ENCODE data around the gene SELENOV. TPM values are rescaled to one million over a fixed set of nuclear protein-coding genes. Genes with fewer than 3 reads are reported as not detected.
A peak's percentile ranks its signal among the peaks of the same experiment; 100 is the strongest.

The SELENOV gene
- total RNA-seq, 1 donor from 2014 or later = not detected

- H3K4me1 Mint-ChIP-seq = peaks cover 37% of the 10 kb centered on the region
- H3K27me3 Mint-ChIP-seq = peaks cover 3% of the 10 kb centered on the region
- intact Hi-C loops (cut with micrococcal nuclease) = loop anchor here (5.0 kb wide), 1 partner anchor 134 kb away; no protein-coding TSS in a partner anchor
- H3K9me3 Mint-ChIP-seq = peaks cover 4% of the 10 kb centered on the region
- no peak for DNase-seq
- no peak overlapping the region for H3K27ac Mint-ChIP-seq
- no peak overlapping the region for H3K4me3 Mint-ChIP-seq
- peaks cover 7% of the 10 kb centered on the region for H3K36me3 Mint-ChIP-seq (ENCODE audit: low read depth)
These were observed 28.5 kb downstream of the SELENOV start for GRCh38 chr19:39543477-39543857.

GRCh38 chr19:39544226-39544903, 29.4 kb downstream of the SELENOV start:
- peaks cover 31% of the 10 kb centered on the region for H3K4me1 Mint-ChIP-seq
- H3K9me3 Mint-ChIP-seq = peaks cover 4% of the 10 kb centered on the region
- H3K4me3 Mint-ChIP-seq = peak overlapping the region; percentile 25
- DNase-seq = no peak
- peaks cover 2% of the 10 kb centered on the region for H3K36me3 Mint-ChIP-seq (ENCODE audit: low read depth)
- peaks cover 3% of the 10 kb centered on the region for H3K27me3 Mint-ChIP-seq
- intact Hi-C loops (cut with micrococcal nuclease) = loop anchor here (5.0 kb wide), 1 partner anchor 133 kb away; no protein-coding TSS in a partner anchor
- H3K27ac Mint-ChIP-seq = no peak overlapping the region

GRCh38 chr19:39544911-39545310, 30.0 kb downstream of the SELENOV start:
- H3K4me3 Mint-ChIP-seq = peak overlapping the region; percentile 25
- intact Hi-C loops (cut with micrococcal nuclease) = loop anchor here (5.0 kb wide), 1 partner anchor 132 kb away; no protein-coding TSS in a partner anchor
- DNase-seq = no peak
- H3K27me3 Mint-ChIP-seq = peaks cover 3% of the 10 kb centered on the region
- peaks cover 4% of the 10 kb centered on the region for H3K9me3 Mint-ChIP-seq
- peak overlapping the region; percentile 64 for H3K27ac Mint-ChIP-seq
- H3K4me1 Mint-ChIP-seq = peaks cover 31% of the 10 kb centered on the region
- H3K36me3 Mint-ChIP-seq (ENCODE audit: low read depth) = peaks cover 2% of the 10 kb centered on the region

- intact Hi-C loops (cut with micrococcal nuclease) = no loop called here
- H3K4me3 Mint-ChIP-seq = no peak overlapping the region
- no peak for DNase-seq
These were observed 31.7 kb downstream of the SELENOV start for GRCh38 chr19:39546599-39546998.

GRCh38 chr19:39550197-39550596, 35.3 kb downstream of the SELENOV start:
- Mint-ChIP-seq H3K9me3 (peaks cover 4% of the 10 kb centered on the region), H3K27me3 (no peaks in the 10 kb centered on the region), H3K36me3 (ENCODE audit: low read depth) (no peaks in the 10 kb centered on the region), H3K4me1 (peaks cover 24% of the 10 kb centered on the region), H3K4me3 (no peak overlapping the region), H3K27ac (no peak overlapping the region)
- DNase-seq = peak; percentile 48
- intact Hi-C loops (cut with micrococcal nuclease) = loop anchor here (10.0 kb wide), 2 partner anchors 215 to 295 kb away; partner anchors contain the start of gene FBL

More at GRCh38 chr19:39546599-39546998, 31.7 kb downstream of the SELENOV start:
- Mint-ChIP-seq H3K27ac (no peak overlapping the region), H3K36me3 (ENCODE audit: low read depth) (no peaks in the 10 kb centered on the region), H3K27me3 (no peaks in the 10 kb centered on the region), H3K4me1 (peaks cover 21% of the 10 kb centered on the region), H3K9me3 (peaks cover 4% of the 10 kb centered on the region)

GRCh38 chr19:39553082-39553652, 38.2 kb downstream of the SELENOV start:
- H3K27ac Mint-ChIP-seq = no peak overlapping the region
- peaks cover 29% of the 10 kb centered on the region for H3K4me1 Mint-ChIP-seq
- peak; percentile 55 for DNase-seq
- no peaks in the 10 kb centered on the region for H3K27me3 Mint-ChIP-seq
- no peaks in the 10 kb centered on the region for H3K36me3 Mint-ChIP-seq (ENCODE audit: low read depth)
- H3K9me3 Mint-ChIP-seq = no peaks in the 10 kb centered on the region
- intact Hi-C loops (cut with micrococcal nuclease) = loop anchor here (10.0 kb wide), 2 partner anchors 212 to 292 kb away; partner anchors contain the start of gene FBL
- no peak overlapping the region for H3K4me3 Mint-ChIP-seq

- Mint-ChIP-seq H3K9me3 (no peaks in the 10 kb centered on the region), H3K4me1 (peaks cover 42% of the 10 kb centered on the region), H3K4me3 (no peak overlapping the region), H3K36me3 (ENCODE audit: low read depth) (no peaks in the 10 kb centered on the region), H3K27me3 (no peaks in the 10 kb centered on the region), H3K27ac (no peak overlapping the region)
- peak; percentile 50 for DNase-seq
- intact Hi-C loops (cut with micrococcal nuclease) = loop anchor here (10.0 kb wide), 2 partner anchors 210 to 290 kb away; partner anchors contain the start of gene FBL
These were observed 39.9 kb downstream of the SELENOV start for GRCh38 chr19:39554701-39555311.

GRCh38 chr19:39555883-39556282, 40.9 kb downstream of the SELENOV start:
- intact Hi-C loops (cut with micrococcal nuclease) = loop anchor here (10.0 kb wide), 2 partner anchors 209 to 289 kb away; partner anchors contain the start of gene FBL
- DNase-seq = peak; percentile 49
- Mint-ChIP-seq H3K4me3 (no peak overlapping the region), H3K36me3 (ENCODE audit: low read depth) (no peaks in the 10 kb centered on the region), H3K27ac (no peak overlapping the region), H3K9me3 (no peaks in the 10 kb centered on the region), H3K4me1 (peaks cover 42% of the 10 kb centered on the region), H3K27me3 (no peaks in the 10 kb centered on the region)

- no peaks in the 10 kb centered on the region for H3K36me3 Mint-ChIP-seq (ENCODE audit: low read depth)
- no peaks in the 10 kb centered on the region for H3K9me3 Mint-ChIP-seq
- H3K4me1 Mint-ChIP-seq = peaks cover 29% of the 10 kb centered on the region
- DNase-seq = peak; percentile 76
- peak overlapping the region; percentile 72 for H3K4me3 Mint-ChIP-seq
- intact Hi-C loops (cut with micrococcal nuclease) = loop anchor here (10.0 kb wide), 2 partner anchors 207 to 287 kb away; partner anchors contain the start of gene FBL
- H3K27me3 Mint-ChIP-seq = no peaks in the 10 kb centered on the region
- H3K27ac Mint-ChIP-seq = peak overlapping the region; percentile 85
These were observed 43.1 kb downstream of the SELENOV start for GRCh38 chr19:39557811-39558623.

- no peaks in the 10 kb centered on the region for H3K9me3 Mint-ChIP-seq
- DNase-seq = peak; percentile 74
- H3K27ac Mint-ChIP-seq = peak overlapping the region; percentile 85
- no peaks in the 10 kb centered on the region for H3K36me3 Mint-ChIP-seq (ENCODE audit: low read depth)
- peak overlapping the region; percentile 72 for H3K4me3 Mint-ChIP-seq
- H3K27me3 Mint-ChIP-seq = no peaks in the 10 kb centered on the region
- intact Hi-C loops (cut with micrococcal nuclease) = loop anchor here (10.0 kb wide), 2 partner anchors 206 to 286 kb away; partner anchors contain the start of gene FBL
- H3K4me1 Mint-ChIP-seq = peaks cover 23% of the 10 kb centered on the region
These were observed 43.7 kb downstream of the SELENOV start for GRCh38 chr19:39558624-39559117.

GRCh38 chr19:39563408-39563807, 48.5 kb downstream of the SELENOV start:
- no peaks in the 10 kb centered on the region for H3K36me3 Mint-ChIP-seq (ENCODE audit: low read depth)
- no peaks in the 10 kb centered on the region for H3K9me3 Mint-ChIP-seq
- peaks cover 1% of the 10 kb centered on the region for H3K27me3 Mint-ChIP-seq
- H3K27ac Mint-ChIP-seq = no peak overlapping the region
- no peak overlapping the region for H3K4me3 Mint-ChIP-seq
- H3K4me1 Mint-ChIP-seq = peaks cover 11% of the 10 kb centered on the region
- no peak for DNase-seq
- intact Hi-C loops (cut with micrococcal nuclease) = no loop called here

GRCh38 chr19:39566064-39566463, 51.1 kb downstream of the SELENOV start:
- peak; percentile 40 for DNase-seq
- H3K9me3 Mint-ChIP-seq = no peaks in the 10 kb centered on the region
- H3K36me3 Mint-ChIP-seq (ENCODE audit: low read depth) = no peaks in the 10 kb centered on the region
- no peak overlapping the region for H3K4me3 Mint-ChIP-seq
- H3K27me3 Mint-ChIP-seq = peaks cover 5% of the 10 kb centered on the region
- H3K4me1 Mint-ChIP-seq = peaks cover 5% of the 10 kb centered on the region
- no peak overlapping the region for H3K27ac Mint-ChIP-seq
- intact Hi-C loops (cut with micrococcal nuclease) = no loop called here

- peaks cover 5% of the 10 kb centered on the region for H3K4me1 Mint-ChIP-seq
- no peak overlapping the region for H3K4me3 Mint-ChIP-seq
- peaks cover 4% of the 10 kb centered on the region for H3K9me3 Mint-ChIP-seq
- peak; percentile 48 for DNase-seq
- intact Hi-C loops (cut with micrococcal nuclease) = no loop called here
- no peaks in the 10 kb centered on the region for H3K36me3 Mint-ChIP-seq (ENCODE audit: low read depth)
- no peak overlapping the region for H3K27ac Mint-ChIP-seq
- peaks cover 10% of the 10 kb centered on the region for H3K27me3 Mint-ChIP-seq
These were observed 53.7 kb downstream of the SELENOV start for GRCh38 chr19:39568604-39569003.
